PFSK-1 (cell line): ENCODE data around the gene PTPRA.

Experiments used
- POLR2AphosphoS5 ChIP-seq: IDR thresholded peaks from 2 replicates; pipeline ENCODE4 v1.6.1; 2012; ENCODE audit warnings: low read depth, mild to moderate bottlenecking, control low read depth, low read length, moderate library complexity
- REST ChIP-seq, 2 experiments: IDR thresholded peaks; 2 replicates each; pipeline versions ENCODE4 v1.6.1 to v1.8.0; 2011 to 2012; ENCODE audit warnings: low read depth in 2 of 2, low read length in 2 of 2, control low read depth in 1 of 2, inconsistent platforms in 1 of 2, mild to moderate bottlenecking in 1 of 2, moderate library complexity in 1 of 2; ENCODE audit not compliant: insufficient read depth in 1 of 2
- TAF1 ChIP-seq: IDR thresholded peaks from 2 replicates; pipeline ENCODE4 v1.6.1; 2012; ENCODE audit warnings: low read length, control low read depth, borderline replicate concordance; ENCODE audit not compliant: insufficient read depth

- TF ChIP-seq POLR2AphosphoS5 (no peak), TAF1 (no peak), REST (IDR thresholded peaks at IDR 0.05; ENCODE audit: insufficient read depth in 1 of 2, low read depth in 2 of 2, low read length in 2 of 2) (no peak)
These were observed 79.5 kb downstream of the PTPRA start for GRCh38 chr20:2952766-2953165.
